Testis (tissue), 2 donors: ENCODE data around the gene MKI67.

Experiments
- CTCF ChIP-seq, 3 experiments: fragments of 450-650 bp in 2 of 3; fragments of 200-600 bp in 1 of 3; sonication (generic) in 1 of 3; IDR thresholded peaks; one replicate each; pipeline ENCODE4 v1.5.1; 2016 to 2019; ENCODE audit warnings: antibody characterized with exemption in 3 of 3, mild to moderate bottlenecking in 2 of 3, moderate library complexity in 1 of 3
- POLR2A ChIP-seq: fragments of 450-650 bp; IDR thresholded peaks from one replicate; pipeline ENCODE4 v1.6.1; 2017; ENCODE audit warnings: antibody characterized with exemption, mild to moderate bottlenecking, moderate library complexity

GRCh38 chr10:128048819-128049210 lies 77.4 kb downstream of the MKI67 start:
- TF ChIP-seq CTCF (IDR thresholded peaks at IDR 0.05): no peak
- no peak for TF ChIP-seq POLR2A
